ENCODE data around the gene ZCCHC2.

GRCh38 chr18:62480927-62481326 lies 41.9 kb upstream of the ZCCHC2 start:
- no peak for TF ChIP-seq CTCF (IDR thresholded peaks at IDR 0.05)
- TF ChIP-seq EP300 (IDR thresholded peaks at IDR 0.05), result no peak
- no peak for TF ChIP-seq POLR2A (IDR thresholded peaks at IDR 0.05)
- no peak for TF ChIP-seq POLR2AphosphoS5 (IDR thresholded peaks at IDR 0.05)
